NCI-H82 treated with DMSO at 0.1 percent for 48 hours (cell line): ENCODE results near the gene INSRR.

Experiments used
- DNase-seq: peaks from one replicate; lab custom pipeline; 2025; ENCODE audit not compliant: unreplicated experiment; lab: John Stamatoyannopoulos, UW

The INSRR gene

GRCh38 chr1:156853761-156854160 lies 5.2 kb downstream of the INSRR start:
- no peak for DNase-seq

DNA sequence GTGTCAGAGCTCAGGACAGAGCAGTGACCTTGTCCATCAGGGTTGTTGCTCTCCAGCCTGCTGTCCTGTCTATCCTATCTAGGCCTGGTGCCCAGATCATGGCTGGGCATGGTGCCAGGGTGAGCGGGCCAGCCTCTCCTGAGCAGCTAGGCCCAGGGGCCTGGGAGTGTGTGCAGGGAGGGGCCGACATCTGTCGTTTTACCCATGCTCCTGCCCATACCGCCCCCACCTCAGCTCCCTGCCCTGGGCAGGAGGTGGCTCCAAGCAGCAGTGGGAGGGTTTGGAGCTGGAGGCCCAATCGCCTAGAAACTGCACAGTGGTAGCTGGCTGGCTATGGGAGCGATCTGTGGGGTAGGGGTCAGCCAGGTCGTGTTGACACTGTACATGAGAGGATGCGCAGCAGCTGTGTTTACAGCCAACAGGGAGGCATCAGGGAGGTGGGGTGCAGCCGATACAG lies 6.5 kb downstream of the INSRR start:
- DNase-seq = peak; percentile 82

- DNase-seq = no peak
These were observed 7.0 kb downstream of the INSRR start for GRCh38 chr1:156851779-156852417.

- DNase-seq = no peak
These were observed 9.8 kb downstream of the INSRR start for GRCh38 chr1:156849151-156849496.

DNA sequence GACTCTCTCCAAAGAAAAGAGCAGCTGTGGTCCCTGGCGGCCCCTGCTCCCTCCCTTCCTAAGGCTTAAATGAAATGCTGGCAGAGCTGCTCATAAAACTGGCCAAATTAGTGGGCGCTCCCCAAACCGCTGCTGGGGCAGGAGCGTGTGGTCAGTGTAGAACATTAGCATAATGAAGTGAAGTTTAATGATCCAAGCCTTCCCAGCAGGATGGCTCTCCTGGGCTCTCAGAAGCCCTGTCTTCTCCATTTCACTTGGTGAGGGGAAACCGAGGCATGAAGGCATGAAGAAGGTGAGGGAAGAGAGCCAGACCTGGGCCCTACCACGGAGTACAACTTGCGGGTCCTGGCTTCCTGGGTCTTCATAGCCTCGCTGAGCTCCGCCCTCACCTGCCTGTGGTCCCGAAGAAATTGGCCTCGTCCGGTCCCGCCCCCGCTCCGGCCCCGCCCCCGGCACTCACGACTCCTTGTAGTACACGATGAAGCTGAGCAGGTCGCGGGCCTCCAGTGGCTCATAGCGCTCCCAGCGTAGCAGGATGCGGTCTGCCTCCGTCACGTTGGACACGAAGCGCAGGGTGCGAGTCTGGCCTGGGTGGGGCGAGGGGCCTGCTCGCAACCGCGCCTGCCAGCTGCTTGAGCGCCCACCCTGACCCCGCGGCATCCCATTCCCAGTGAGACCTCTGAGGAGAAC lies 10.3 kb downstream of the INSRR start:
- DNase-seq = no peak

- no peak for DNase-seq
These were observed 11.1 kb downstream of the INSRR start for GRCh38 chr1:156847591-156848460.

DNA sequence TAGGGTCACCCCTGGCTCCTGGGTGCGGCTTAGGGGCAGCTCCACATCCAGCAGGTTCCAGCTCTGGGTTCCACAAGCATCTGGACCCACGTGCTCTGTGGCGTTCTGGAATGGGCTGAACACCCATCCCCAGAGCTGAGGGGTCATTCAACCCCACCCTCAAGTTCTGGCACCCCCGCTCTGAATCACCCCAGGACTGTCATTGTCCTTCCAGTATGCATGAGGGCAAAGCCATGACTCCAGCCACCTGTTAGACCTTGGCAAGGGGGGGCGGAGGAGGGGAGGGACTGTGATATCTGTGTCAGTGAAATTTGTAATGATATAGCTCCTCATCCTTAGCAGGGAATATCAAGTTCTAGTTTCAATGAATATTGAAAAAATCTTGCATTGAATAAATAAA lies 12.3 kb downstream of the INSRR start:
- no peak for DNase-seq

- DNase-seq = no peak
These were observed 12.9 kb downstream of the INSRR start for GRCh38 chr1:156845953-156846545.

DNA sequence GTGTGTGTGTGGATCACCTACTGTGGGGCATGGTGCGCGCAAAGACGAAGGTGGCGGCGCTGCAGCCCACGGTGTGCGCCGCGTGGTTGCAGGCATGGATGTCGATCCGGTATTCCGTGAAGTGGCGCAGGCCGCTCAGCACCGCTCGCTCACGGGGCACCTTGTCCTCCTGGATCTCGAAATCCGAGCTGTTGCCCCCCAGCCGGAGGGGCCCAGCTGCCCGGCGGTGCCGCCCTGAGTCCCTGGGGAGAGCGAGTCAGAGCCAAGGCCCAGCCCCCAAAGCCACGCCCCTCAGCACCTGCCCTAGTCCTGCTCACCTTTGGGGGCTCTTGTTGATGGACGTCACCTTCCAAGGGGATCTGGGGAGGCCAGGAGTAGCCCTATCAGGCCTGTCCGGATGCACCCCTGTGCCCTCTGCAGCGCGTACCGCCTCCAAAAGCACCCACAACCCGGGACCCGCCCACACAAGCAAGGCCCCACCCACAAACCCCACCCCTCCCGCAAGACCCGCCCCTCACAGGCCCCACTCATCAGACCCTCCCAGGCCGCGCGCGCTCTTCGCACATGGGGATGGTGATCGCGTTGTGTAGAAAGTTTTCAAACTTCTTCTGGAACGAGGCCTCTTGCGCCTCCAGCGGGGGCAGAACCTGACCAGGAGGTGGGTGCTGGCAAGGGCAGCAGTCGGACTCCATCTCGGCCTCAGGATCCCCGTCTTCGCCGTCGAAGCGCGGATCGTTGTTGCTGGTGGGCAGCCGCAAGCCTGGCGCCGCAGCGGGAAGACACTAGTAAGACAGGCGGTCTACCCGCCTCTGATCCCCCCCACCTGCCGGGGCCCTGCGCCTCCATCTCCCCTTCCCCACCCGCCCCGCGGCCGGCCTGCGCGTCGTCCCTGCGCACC lies 13.6 kb downstream of the INSRR start:
- DNase-seq = no peak

GRCh38 chr1:156844638-156845037 lies 14.3 kb downstream of the INSRR start:
- no peak for DNase-seq

DNA sequence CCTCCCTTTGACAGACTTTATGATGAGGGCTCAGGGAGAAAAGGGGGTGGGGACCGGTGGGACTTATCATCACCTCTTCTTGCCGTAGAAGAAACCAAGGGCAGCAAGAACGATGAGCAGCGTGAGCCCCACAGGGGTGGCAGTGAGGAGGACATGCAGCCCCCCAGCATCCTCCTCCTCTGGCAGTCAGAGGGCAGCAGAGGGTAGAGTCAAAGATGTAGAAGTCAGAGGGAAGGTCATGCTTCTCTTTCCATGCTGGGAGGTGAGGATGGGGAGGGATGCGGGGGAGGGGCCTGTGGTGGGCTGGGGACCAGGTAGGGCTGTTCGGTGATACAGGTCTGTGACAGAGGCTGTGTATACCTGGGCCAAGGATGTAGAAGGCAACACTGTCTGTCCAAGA lies 14.8 kb downstream of the INSRR start:
- no peak for DNase-seq

DNA sequence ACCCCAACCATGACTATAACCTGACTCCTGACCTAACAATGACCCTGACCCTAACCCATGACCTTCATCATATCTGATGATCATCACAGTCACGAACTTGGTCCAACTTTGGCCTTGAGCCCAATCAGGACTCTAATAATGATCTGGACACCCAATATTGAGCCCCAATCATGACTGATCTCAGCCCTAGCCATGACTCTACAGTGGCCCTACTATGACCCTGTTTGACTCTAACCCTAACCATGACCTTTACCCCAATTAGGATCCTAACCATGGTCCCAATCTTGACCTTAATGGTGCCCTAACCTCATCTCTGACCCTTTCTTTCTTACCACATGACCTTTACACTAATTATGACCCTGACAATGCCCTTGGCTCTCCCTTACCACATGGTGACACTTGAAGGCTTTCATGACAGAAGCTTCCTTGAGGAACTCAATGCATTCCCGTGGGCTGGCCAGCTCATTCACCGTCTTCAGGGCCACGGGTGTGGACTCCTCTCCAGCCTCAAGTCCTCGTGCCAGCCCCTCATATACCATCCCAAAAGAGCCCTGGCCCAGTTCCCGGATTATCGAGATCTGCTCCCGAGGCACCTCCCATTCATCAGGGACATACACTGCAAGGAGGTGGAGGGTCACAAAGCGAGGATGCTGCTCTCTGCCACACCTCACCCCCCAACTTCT lies 16.2 kb downstream of the INSRR start:
- DNase-seq = no peak

DNA sequence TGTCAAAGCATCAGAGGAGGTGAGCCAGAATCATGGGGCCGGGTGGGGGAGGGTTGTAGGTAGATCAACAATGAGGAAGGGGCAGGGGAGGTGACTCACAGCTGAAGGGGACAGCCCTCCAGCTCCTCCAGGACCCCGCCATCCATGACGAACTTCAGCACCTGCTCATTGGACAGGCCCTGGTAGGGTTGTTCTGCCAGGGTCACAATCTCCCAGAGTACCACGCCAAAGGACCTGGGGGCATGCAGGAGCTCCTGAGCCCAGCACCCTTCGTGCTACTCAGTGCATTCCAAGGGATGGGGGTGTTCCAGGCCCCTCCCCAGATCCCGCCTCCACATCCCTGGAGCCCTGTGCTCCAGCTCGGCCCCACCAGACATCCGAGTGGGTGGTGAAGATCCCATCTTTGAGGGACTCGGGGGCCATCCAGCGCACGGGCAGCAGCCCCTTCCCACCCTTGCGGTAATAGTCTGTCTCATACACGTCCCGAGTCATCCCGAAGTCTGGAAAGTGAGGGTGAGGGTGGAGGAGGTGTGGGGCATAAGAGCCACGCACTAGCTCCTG lies 17.5 kb downstream of the INSRR start:
- DNase-seq = no peak

- no peak for DNase-seq
These were observed 18.0 kb downstream of the INSRR start for GRCh38 chr1:156840898-156841279.

DNA sequence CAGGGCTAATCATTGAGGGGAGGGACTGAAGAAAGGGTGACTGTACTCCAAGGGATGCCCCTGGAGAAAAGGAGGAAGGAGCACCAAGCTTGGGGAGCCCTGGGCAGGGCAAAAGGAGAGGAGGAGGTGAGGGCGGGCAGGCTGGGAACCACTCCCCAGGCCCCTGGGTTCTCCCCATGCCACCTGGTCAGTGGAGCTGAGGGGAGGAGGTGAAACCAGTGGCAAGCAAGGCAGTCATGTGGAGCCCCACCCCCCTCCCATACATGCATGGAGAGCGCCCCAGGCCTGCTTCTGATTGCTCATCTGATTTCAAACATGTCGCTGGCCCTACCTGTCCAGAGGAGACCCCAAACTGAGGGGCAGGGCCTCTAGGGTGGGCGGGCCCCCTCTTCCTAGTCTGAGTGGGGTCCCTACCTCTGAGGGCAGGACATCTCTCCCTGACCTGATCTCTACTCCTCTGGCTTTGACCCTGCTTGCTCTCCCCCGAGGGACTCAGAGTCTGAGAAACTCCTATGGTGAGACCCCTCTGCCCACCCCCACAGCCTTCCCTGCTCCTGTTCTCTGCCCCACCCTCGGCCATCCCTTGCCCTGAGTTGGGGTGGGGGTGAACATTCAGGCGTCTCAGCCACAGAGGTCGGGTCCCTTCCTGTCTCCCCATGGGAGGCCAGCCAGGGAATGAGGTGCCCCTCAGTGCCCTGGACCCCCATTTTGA lies 18.6 kb downstream of the INSRR start:
- no peak for DNase-seq

- no peak for DNase-seq
These were observed 19.3 kb downstream of the INSRR start for GRCh38 chr1:156839426-156840109.

DNA sequence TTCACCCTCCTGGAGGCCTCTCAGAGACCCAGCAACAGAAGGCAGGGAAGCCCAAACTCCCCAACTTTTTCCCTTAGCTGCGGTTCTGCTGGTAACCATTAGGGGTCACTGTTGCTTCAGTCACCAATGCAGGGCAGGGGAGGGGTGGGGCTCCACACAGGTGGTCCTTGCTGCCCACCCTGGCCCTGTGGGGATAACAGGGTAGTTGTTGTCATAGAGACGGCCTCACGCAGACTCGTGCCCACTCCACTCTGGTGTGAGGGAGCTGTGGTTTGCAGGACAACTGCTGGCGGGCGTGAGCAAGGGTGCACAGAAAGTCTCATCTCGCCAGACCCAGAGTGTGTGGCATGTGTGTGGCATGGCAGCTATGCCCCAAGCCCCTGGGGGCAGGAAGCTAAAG lies 19.9 kb downstream of the INSRR start:
- DNase-seq = peak; percentile 46

DNA sequence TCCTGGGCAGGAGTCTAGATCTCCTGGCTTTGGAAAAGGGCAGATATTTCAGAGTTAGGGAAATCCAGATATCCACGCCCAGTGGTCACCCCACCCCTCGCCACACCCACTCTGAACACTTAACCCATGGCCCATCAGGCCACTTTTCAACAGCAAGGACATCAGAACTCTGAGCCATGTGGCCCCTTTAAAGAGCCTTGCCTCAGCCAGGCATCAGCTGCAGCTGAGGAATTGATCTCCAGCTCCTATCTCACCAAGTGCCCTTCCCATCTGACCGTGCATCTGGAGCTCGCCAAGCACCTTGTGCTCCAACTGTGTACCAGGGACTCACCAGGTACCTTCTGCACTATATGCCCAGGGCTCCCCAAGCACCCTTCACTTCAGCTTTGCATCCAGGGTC lies 22.0 kb downstream of the INSRR start:
- DNase-seq = no peak
